HuH-7 (cell line): ENCODE results near the gene GUCY2F.
A peak's percentile ranks its signal among the peaks of the same experiment; 100 is the strongest.

Source experiments
- DNase-seq: peaks from one replicate; pipeline ENCODE4 v3.0.0; 2011; ENCODE audit warnings: low spot score

The GUCY2F gene

GRCh38 chrX:109481986-109482385 lies at the start of gene GUCY2F:
TSS of gene GUCY2F (minus strand) at chrX:109482086. CDS start at chrX:109475936, 6,150 bp downstream.
- no peak for DNase-seq

DNA sequence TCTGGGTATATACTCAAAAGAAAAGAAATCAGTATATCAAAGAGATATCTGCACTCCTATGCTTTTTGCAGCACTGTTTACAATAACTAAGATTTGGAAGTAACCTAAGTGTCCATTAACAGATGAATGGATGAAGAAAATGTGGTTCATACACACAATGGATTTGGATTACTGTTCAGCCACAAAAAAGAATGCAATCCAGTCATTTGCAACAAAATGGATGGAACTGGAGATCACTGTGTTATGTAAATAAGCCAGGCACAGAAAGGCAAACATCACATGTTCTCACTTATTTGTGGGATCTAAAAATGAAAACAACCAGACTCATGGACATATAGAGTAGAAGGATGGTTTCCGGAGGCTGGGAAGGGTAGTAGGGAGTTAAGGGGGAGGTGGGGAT lies 37.1 kb upstream of the GUCY2F start:
- DNase-seq: no peak

DNA sequence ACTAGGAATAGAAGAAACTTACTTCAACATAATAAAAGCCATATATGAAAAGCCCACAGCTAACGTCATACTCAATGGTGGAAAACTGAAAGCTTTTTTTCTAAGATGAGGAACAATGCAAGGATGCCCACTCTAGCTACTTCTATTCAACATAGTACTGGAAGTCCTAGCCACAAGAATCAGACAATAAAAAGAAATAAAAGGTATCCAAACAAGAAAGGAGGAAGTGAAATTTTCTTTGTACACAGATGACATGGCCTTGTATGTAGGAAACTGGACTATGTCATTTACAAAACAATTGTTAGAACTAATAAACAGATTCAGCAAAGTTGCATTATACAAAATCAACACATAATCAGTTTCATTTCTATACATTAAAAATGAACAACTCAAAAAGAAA lies 29.2 kb upstream of the GUCY2F start:
- DNase-seq: no peak

DNA sequence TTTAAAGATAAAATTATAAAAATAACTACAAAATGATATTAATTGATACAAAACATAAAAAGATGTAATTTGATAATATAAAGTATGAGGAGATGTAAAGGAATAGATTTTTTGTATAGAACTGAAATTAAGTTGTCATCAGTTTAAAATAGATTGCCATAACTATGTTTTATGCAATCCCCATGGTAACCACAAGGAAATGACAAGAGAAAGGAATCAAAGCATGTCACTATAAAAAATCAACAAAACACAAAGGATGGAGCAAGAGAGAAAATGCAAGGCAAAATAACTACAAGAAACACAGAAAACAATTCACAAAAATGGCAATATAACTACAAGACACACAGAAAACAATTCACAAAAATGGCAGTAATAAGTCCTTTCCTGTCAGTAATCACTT lies 27.0 kb upstream of the GUCY2F start:
- DNase-seq: no peak

DNA sequence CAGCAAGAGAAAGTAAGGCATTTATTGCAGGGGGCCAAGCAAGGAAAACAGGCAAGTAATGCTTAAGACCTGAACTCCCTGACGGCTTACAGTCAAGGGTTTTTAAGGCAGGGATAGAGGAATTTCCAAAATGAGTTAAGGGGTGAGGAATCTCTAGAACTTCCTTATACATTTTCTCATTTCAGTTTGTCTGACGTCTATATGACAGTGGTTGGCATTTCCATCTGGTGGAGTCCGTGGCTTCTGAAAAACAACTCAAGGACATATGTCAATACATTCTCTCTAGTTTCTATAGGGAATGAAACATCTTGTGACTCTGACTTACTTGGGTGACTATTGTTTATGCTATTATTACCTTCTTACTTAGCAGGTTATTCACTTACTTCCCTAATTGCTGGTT lies 19.3 kb upstream of the GUCY2F start:
- DNase-seq: no peak

DNA sequence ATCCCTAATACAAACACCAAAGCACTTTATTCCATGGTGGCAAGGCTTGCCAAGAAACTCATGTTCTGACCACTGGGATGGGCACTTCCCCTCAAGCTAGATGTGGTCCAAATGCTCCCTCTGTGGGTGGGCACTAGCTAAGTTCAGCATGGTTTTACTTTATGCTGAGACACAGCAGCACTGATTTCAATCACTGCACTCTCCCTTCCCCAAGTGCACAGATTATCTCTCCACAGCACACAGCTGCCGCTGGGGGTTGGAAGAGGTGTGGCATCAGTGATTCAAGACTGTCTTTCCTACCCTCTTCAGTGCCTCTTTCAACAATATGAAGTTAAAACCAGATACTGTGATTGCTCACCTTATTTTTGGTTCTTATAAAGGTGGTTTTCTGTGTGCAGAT lies 16.5 kb upstream of the GUCY2F start:
- no peak for DNase-seq

DNA sequence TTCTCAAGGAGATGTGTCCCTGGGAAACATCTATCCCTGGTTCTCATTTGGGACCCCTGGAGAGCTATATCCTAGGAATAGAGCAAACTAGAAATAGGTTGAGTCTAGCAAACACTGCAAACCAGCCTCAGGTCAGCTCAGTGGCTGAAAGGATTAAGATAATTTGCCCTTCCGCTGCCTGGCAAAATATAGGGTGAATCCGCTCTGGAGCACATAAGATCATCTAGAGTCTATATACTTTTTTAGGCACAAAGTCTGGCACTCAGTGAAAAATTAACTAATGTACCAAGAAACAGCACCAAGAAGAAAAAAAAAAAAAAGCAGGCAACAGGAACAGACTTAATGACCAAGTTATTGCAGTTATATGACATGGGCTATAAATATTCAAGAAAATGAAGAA lies 7.3 kb upstream of the GUCY2F start:
- no peak for DNase-seq

- DNase-seq: no peak
Measured at GRCh38 chrX:109487640-109488039, 5.8 kb upstream of the GUCY2F start.

- DNase-seq: peak; percentile 10
Measured at GRCh38 chrX:109485470-109486340, 3.8 kb upstream of the GUCY2F start.

DNA sequence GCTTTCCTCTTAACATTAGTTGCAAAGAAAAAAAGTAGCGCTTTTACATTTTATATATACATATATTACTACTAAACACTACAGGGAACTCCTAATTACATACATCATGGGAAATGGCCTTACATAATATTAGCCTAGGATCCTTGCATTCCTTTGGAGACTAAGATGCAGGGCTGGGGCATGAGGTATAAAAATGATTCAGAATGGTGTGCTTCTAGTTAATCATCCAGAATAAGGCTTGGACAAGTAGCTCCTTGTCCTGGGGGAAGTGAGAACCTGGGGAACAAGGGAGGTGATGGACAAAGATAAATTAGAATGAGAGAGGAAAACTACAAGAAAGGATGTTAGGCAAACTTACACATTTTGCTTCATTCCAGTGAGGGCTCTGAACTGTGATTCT lies 3.0 kb upstream of the GUCY2F start:
- DNase-seq: no peak

GRCh38 chrX:109475174-109475891 lies 6.6 kb downstream of the GUCY2F start:
- peak; percentile 54 for DNase-seq

DNA sequence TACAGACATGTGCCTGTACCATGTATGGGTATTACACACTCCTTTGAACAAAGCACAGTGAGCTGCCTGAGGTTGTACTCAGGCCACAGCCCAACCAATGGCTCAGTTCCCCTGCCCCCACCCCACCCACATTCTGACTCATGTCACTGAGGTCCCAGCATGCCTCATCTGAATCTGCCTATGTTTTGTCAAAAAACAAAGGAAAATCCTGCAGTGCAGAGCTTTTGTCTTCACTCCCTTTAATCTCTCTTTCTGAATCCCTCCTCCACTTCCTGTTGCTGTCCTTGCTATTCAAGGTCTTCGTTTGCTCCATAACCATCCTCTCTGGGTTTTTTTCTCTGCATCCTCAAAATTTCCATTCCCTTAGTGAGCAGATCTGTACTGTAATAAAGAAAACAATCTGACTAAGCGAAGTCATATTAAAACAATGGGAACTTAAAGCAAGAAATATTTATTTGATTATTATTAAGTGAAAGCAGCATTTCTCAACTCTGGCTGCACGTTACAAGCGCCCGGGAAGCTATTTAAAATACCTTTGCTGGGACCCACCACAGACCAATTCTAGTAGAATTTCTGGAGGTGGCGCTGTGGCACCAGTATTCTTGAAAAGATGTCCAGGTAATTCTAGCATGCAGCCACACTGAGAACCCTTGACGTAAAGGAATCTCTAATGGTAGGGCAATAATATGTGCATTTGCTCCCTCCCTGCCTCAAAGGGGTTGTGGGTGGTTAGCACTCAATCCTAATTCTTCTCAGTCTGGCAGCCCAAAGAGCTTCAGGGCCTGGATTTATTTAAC lies 8.7 kb downstream of the GUCY2F start:
- DNase-seq: peak; percentile 19

DNA sequence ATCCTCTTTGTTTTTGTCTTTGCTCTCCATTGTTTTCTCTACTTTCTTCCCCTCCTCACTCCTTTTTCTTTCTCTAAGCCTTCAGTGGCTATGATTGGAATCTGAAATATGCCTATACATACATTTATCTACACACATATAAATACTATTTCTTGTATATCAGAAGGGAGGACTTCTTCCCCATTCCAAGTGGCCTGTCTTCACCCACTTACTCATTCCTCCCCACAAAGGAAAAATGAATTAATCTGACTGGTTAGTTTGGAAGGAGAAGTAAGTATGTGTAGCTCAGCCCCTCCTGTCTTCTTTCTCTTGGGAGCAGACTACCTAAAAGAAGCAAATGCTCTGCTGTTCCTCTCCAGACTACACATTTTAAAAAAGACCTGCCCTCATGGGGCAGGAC lies 17.7 kb downstream of the GUCY2F start:
- no peak for DNase-seq

GRCh38 chrX:109463784-109464183 lies 18.1 kb downstream of the GUCY2F start:
- DNase-seq: no peak

- DNase-seq: no peak
Measured at GRCh38 chrX:109448282-109448938, 33.5 kb downstream of the GUCY2F start.

- no peak for DNase-seq
Measured at GRCh38 chrX:109441266-109441665, 40.6 kb downstream of the GUCY2F start.

GRCh38 chrX:109440475-109440874 lies 41.4 kb downstream of the GUCY2F start:
- no peak for DNase-seq

GRCh38 chrX:109409181-109409580 lies 72.7 kb downstream of the GUCY2F start:
- DNase-seq: no peak

GRCh38 chrX:109403922-109404321 lies 78.0 kb downstream of the GUCY2F start:
- DNase-seq: no peak

DNA sequence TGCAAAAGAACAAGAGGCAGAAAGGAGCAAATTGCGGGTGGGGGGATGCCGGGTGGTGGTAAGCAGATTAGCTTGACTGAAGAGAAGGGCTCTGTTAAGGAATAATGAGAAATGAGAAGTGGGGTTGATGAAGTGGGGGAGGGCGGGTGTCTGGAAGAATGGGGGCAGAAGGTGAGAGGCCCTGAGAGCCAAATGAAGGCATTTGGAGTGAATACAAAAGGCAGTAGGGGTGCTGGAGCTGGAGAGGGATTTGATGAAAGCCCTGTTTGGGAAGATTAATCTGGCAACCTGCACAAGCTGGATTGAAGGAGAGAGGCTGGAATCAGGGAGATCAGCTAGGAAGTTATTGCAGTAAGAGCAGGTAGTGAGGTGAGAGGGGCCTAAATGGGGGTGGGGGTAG lies 82.1 kb downstream of the GUCY2F start:
- DNase-seq: no peak

- DNase-seq: no peak
Measured at GRCh38 chrX:109398833-109399232, 83.1 kb downstream of the GUCY2F start.

GRCh38 chrX:109398061-109398460 lies 83.8 kb downstream of the GUCY2F start:
- DNase-seq: no peak
